Epithelial cell of alveolus of lung (primary cell): ENCODE data around the gene SPP2. TPM values are rescaled to one million over a fixed set of nuclear protein-coding genes. Genes with fewer than 3 reads are reported as not detected.

Experiments
- total RNA-seq: library from RNA; depleted of rRNA; stranded (reverse); fragments of >200 nt; gene quantifications from 2 replicates; pipeline ENCODE4 v1.2.1, GENCODE V29; 2015

The SPP2 gene
- total RNA-seq: not detected in 2 replicates

GRCh38 chr2:234050455-234051135 lies at the start of gene SPP2:
Gene SPP2 (plus strand): TSS chr2:234050702. CDS start chr2:234050787, 85 bp downstream.

Other genes with a start within 250 kb of the SPP2 start
- gene HJURP, start 196.2 kb upstream of the SPP2 start, total RNA-seq: 8.4 and 22.4 TPM in 2 replicates
- not detected in 2 replicates for gene TRPM8, start 133.3 kb upstream of the SPP2 start, total RNA-seq